T-helper 1 cell treated with Interleukin-12 subunit alpha and Interleukin-12 subunit beta and Interleukin-4 antibody, amounts not matched to agents 30 μg/mL and 1 μg/mL, for 36 hours (primary cell): Measurements from ENCODE around the gene CHST15.

ENCODE experiments used
- H3K27ac Mint-ChIP-seq: one replicate; pipeline ENCODE4 v1.8.0; 2021; ENCODE audit warnings: mild to moderate bottlenecking, mixed read lengths
- H3K27me3 Mint-ChIP-seq: one replicate; pipeline ENCODE4 v1.8.0; 2021; ENCODE audit warnings: low read depth, mixed read lengths
- H3K36me3 Mint-ChIP-seq: one replicate; pipeline ENCODE4 v1.8.0; 2021; ENCODE audit warnings: low read depth, mixed read lengths
- H3K4me1 Mint-ChIP-seq: one replicate; pipeline ENCODE4 v1.8.0; 2021; ENCODE audit warnings: low read depth, mixed read lengths
- H3K4me3 Mint-ChIP-seq: one replicate; pipeline ENCODE4 v1.8.0; 2021; ENCODE audit warnings: mild to moderate bottlenecking, moderate library complexity, mixed read lengths
- H3K9me3 Mint-ChIP-seq: one replicate; pipeline ENCODE4 v1.8.0; 2021; ENCODE audit warnings: mixed read lengths

Gene CHST15

DNA sequence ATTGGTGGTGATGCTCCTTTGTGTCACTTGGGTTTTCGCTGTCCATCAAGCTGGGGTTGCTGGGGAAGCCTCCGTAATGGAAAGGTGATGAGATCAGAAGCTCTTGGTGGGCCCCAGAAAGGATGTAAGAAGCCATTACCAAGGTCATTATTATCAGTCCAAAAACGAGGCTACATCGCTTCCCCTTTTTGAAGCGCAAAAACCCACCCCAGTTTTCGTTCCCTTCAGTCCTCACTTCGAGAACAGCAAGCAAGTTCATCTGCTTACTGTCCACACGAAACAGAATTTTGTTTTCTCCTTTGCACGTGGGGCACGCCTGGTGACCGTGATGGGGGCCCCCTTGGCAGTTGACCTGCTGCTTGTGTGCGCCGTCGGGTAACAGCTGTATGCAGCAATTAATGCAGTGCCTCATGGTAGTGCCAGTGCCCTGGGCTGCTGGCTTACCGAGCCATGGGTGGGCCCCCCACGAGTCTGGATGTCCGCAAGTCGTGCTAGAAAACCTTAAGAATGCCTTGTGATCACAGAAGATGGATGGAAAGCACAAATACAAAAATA is 47.5 kb downstream of the CHST15 start:
- no peaks in the 10 kb centered on the region for H3K9me3 Mint-ChIP-seq
- H3K27me3 Mint-ChIP-seq: peaks cover 34% of the 10 kb centered on the region
- H3K4me3 Mint-ChIP-seq: no peak overlapping the region
- H3K36me3 Mint-ChIP-seq: peaks cover 1% of the 10 kb centered on the region
- H3K27ac Mint-ChIP-seq: no peak overlapping the region
- H3K4me1 Mint-ChIP-seq: peaks cover 15% of the 10 kb centered on the region

- H3K27ac Mint-ChIP-seq: no peak overlapping the region
- H3K36me3 Mint-ChIP-seq: peaks cover 1% of the 10 kb centered on the region
- H3K9me3 Mint-ChIP-seq: no peaks in the 10 kb centered on the region
These were observed 48.1 kb downstream of the CHST15 start for GRCh38 chr10:124045276-124045675.

DNA sequence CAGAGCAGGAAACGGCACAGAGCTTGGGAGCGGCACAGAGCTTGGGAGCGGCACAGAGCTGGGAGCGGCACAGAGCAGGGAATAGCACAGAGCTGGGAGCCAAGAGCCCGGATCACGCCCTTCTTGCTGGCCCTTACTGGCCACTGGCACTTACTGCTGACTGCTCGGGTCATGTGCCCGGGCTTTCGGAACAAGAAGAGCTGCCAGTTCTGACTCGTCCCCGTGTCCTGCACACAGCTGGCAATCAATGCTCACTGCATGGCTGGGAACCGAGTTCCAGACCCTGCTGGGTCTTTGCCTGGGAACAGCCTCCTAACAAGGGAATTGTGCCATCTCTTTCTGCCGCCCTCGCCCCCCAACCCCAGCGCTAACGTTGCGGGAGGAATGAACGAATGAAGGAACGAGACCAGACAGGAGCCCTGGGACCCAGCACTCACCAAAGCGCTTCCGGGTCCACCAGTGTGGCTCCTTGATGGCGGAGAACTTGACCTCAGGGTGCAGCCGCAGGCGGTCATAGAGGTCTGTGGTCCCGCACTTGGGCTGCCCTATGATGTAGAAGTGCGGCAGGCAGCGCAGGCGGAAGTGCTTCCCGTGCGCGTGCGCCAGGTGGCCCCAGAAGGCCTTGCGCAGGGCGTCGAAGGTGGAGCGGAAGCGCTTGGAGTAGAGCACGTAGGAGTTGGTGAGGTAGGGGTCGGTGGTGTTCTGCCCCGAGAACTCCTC is 49.1 kb downstream of the CHST15 start:
- Mint-ChIP-seq H3K36me3 (peaks cover 1% of the 10 kb centered on the region), H3K27me3 (peaks cover 37% of the 10 kb centered on the region), H3K27ac (no peak overlapping the region), H3K4me3 (no peak overlapping the region), H3K4me1 (peaks cover 15% of the 10 kb centered on the region), H3K9me3 (no peaks in the 10 kb centered on the region)

More at GRCh38 chr10:124045276-124045675, 48.1 kb downstream of the CHST15 start:
- Mint-ChIP-seq H3K27me3 (peaks cover 37% of the 10 kb centered on the region), H3K4me3 (no peak overlapping the region), H3K4me1 (peaks cover 15% of the 10 kb centered on the region)

DNA sequence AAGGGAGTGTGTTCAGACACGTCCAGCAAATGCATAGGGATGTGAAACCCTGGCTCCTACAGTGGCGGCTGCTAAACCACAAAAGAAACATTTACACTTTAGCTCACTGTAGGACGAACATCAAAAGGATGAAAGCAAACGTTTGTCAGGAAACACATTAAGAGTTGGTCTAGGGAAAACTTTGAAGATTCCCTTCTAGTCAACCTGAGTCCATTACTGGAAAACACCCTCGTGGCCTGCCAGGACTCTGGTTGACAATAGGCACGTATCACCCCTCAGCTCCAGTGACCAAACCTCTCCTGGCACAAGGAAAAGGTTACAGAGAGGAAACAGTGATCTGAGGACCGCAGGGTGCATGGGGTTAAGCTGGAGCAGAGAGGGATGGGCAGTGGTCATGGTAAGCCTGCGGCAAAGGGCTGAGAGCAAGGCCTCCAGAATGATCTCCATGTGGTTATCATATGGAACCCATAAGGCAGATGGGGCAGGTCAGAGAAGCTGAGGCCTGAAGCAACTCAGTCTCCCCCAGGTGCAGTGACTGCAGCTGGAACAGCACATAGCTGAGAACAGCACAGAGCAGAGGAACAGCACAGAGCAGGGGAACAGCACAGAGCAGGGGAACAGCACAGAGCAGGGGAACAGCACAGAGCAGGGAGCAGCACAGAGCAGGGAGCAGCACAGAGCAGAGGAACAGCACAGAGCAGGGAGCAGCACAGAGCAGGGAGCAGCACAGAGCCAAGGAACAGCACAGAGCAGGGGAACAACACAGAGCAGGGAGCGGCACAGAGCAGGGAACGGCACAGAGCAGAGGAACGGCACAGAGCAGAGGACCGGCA is 49.9 kb downstream of the CHST15 start:
- H3K27ac Mint-ChIP-seq: no peak overlapping the region
- peaks cover 37% of the 10 kb centered on the region for H3K27me3 Mint-ChIP-seq
- peaks cover 1% of the 10 kb centered on the region for H3K36me3 Mint-ChIP-seq
- no peak overlapping the region for H3K4me3 Mint-ChIP-seq
- peaks cover 17% of the 10 kb centered on the region for H3K4me1 Mint-ChIP-seq
- no peaks in the 10 kb centered on the region for H3K9me3 Mint-ChIP-seq

- no peaks in the 10 kb centered on the region for H3K9me3 Mint-ChIP-seq
- peaks cover 31% of the 10 kb centered on the region for H3K27me3 Mint-ChIP-seq
- no peak overlapping the region for H3K27ac Mint-ChIP-seq
- peaks cover 1% of the 10 kb centered on the region for H3K36me3 Mint-ChIP-seq
- no peak overlapping the region for H3K4me3 Mint-ChIP-seq
- peaks cover 17% of the 10 kb centered on the region for H3K4me1 Mint-ChIP-seq
These were observed 50.6 kb downstream of the CHST15 start for GRCh38 chr10:124042656-124043309.

- Mint-ChIP-seq H3K36me3 (peaks cover 1% of the 10 kb centered on the region), H3K4me3 (no peak overlapping the region), H3K9me3 (no peaks in the 10 kb centered on the region), H3K27me3 (peaks cover 22% of the 10 kb centered on the region), H3K4me1 (peaks cover 17% of the 10 kb centered on the region), H3K27ac (no peak overlapping the region)
These were observed 51.5 kb downstream of the CHST15 start for GRCh38 chr10:124041675-124042445.

- peaks cover 1% of the 10 kb centered on the region for H3K36me3 Mint-ChIP-seq
- H3K9me3 Mint-ChIP-seq: no peaks in the 10 kb centered on the region
- H3K4me3 Mint-ChIP-seq: no peak overlapping the region
- no peak overlapping the region for H3K27ac Mint-ChIP-seq
- H3K4me1 Mint-ChIP-seq: peaks cover 25% of the 10 kb centered on the region
- peaks cover 20% of the 10 kb centered on the region for H3K27me3 Mint-ChIP-seq
These were observed 52.8 kb downstream of the CHST15 start for GRCh38 chr10:124040451-124041188.

- Mint-ChIP-seq H3K9me3 (no peaks in the 10 kb centered on the region), H3K4me1 (peaks cover 29% of the 10 kb centered on the region), H3K27me3 (peaks cover 11% of the 10 kb centered on the region), H3K36me3 (peaks cover 1% of the 10 kb centered on the region), H3K4me3 (no peak overlapping the region), H3K27ac (no peak overlapping the region)
These were observed 53.9 kb downstream of the CHST15 start for GRCh38 chr10:124039483-124040013.

DNA sequence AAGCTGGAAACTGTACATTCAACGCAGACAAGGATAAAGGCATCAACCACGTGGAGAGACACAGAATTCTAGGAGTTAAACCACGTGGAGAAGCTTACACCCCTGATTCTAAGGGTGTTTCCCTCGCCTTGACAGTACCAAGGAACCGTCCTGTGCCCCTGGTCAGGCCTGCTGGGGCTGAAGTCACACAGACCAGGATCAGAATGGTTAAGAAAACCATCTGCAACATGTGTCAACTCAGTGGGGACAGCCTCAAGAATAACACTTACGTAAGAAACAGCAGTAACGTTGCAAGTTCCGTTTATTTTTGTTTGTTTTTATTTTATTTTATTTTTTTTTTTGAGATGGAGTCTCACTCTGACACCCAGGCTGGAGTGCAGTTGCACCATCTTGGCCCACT is 55.6 kb downstream of the CHST15 start:
- Mint-ChIP-seq H3K36me3 (no peaks in the 10 kb centered on the region), H3K9me3 (no peaks in the 10 kb centered on the region), H3K27ac (no peak overlapping the region), H3K27me3 (peaks cover 6% of the 10 kb centered on the region), H3K4me3 (no peak overlapping the region), H3K4me1 (peaks cover 25% of the 10 kb centered on the region)

DNA sequence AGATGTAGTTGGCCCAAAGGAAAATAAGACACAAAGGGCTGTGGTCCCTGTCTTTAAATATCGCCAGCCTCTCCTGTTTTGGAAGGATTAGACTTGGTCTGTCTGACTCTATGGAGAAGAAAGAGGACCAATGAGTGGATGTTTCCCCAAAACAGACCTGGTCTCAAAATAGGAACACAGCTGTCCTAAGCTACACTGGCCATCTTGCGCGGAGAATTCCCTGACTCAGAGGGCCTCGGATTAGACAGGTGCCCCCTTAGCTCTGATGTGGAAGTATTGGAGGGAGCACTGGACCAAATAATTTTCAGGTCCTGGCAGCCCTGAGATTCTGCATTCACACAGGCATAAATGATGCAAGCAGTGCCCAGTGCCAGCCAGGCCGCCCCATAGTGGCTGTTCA is 56.1 kb downstream of the CHST15 start:
- peaks cover 6% of the 10 kb centered on the region for H3K27me3 Mint-ChIP-seq
- H3K27ac Mint-ChIP-seq: no peak overlapping the region
- no peak overlapping the region for H3K4me3 Mint-ChIP-seq
- no peaks in the 10 kb centered on the region for H3K36me3 Mint-ChIP-seq
- no peaks in the 10 kb centered on the region for H3K9me3 Mint-ChIP-seq
- H3K4me1 Mint-ChIP-seq: peaks cover 22% of the 10 kb centered on the region

DNA sequence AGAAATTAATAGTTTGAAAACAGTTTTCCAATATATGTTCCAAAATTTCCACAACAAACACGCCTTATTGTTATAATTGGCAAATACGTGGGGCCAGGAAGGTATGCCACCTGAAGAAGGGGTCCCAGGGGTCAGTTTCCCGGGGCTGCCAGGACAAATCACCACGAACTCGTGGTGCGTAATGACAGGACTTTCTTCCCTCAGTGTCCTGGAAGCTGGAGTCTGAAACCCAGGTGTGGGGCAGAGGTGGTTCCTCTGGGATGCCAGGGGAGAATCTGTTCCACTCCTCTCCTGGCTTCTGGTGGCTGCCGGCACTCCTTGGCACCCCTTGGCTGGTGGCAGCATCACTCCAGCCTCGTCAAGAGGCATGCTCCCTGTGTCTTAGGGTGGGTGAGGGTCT is 56.7 kb downstream of the CHST15 start:
- Mint-ChIP-seq H3K4me1 (peaks cover 20% of the 10 kb centered on the region), H3K36me3 (no peaks in the 10 kb centered on the region), H3K9me3 (no peaks in the 10 kb centered on the region), H3K27ac (no peak overlapping the region), H3K4me3 (no peak overlapping the region), H3K27me3 (peaks cover 8% of the 10 kb centered on the region)

GRCh38 chr10:124035928-124036558 is 57.4 kb downstream of the CHST15 start:
- Mint-ChIP-seq H3K9me3 (no peaks in the 10 kb centered on the region), H3K4me1 (peaks cover 20% of the 10 kb centered on the region), H3K4me3 (peak overlapping the region; percentile 63), H3K27ac (peak overlapping the region; percentile 76), H3K36me3 (no peaks in the 10 kb centered on the region), H3K27me3 (peaks cover 8% of the 10 kb centered on the region)
